Hypothalamus (tissue), 51 donors: Measurements from ENCODE around the gene CDHR1.
"Not testable (repeated sequence)": the region's sequence is repeated elsewhere in the genome, so short reads cannot be mapped to it uniquely, and the experiment has no call there.

Source experiments
- DNase-seq, 51 donors: peaks; one replicate each; lab custom pipeline; 2025; lab: John Stamatoyannopoulos, UW

Gene CDHR1

GRCh38 chr10:84172467-84173356 lies 21.6 kb upstream of the CDHR1 start:
- no peak for DNase-seq

- DNase-seq, result no peak
Measured at GRCh38 chr10:84173501-84173929, 20.8 kb upstream of the CDHR1 start, which contains the start of gene GPR15LG. GPR15LG (plus strand) TSS chr10:84173801; CDS start chr10:84173852, 51 bp downstream.

DNA sequence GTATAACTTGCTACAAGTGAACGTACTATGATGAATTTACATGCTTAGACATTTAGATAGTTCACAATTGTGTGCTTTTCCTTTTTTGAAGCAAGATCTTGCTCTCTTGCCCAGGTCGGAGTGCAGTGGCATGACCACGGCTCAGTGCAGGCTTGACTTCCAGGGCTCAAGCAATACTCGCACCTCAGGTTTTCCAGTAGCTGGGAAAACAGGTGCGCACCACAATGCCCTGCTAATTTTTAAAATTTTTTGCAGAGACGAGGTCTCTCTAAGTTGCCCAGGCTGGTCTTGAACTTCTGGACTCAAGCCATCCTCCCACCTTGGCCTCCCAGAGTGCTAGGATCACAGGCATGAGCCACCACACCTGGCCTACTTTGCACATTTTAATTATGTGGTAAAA lies 18.9 kb upstream of the CDHR1 start:
- no peak for DNase-seq

DNA sequence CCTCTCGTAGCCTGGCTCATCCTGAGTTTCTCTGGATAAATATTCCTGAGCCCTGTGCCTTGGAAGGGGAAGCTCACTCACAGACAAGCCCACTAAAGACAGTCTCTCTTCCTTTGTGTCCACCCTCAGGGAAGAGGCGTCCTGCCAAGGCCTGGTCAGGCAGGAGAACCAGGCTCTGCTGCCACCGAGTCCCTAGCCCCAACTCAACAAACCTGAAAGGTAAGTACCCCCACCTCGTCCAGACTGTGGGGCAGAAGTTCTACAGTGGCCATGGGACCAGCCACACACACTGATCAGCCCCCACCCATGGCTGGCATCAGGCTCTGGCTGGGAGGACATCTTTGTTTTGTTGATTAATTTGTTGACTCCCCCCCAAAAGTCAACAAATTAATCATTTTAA lies 18.0 kb upstream of the CDHR1 start:
- DNase-seq, result no peak

DNA sequence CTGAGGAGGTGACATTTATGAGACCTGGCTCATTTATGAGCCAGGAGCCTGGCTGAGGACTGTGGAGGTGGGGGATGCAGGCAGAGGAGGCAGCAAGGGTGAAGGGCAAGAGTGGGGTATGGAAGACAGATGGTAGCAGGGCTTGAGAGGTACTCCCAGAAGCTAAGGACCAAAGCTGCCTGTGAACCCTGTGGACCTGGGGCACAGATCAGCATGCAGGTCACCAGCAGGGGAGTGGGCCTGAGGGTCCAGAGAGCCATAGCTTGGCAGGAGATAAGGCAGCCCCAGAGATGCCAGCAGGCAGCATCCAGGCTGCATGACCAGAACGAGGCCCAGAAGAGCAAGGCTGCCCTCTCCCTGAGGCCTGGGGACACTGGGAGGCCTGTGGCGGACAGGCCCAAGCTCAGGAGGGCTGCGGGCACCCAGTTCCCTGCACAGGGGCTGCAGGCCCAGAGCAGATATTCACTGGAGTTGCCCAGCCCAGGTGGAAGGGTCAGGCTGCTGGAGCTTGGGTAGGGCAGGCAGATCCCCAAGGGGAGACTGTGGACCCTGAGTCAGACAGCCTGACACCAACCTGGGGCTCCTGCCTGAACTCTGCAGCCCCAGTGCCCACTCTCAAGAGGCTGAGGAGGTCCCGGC lies 17.4 kb upstream of the CDHR1 start:
- no peak for DNase-seq

GRCh38 chr10:84177541-84178141 lies 16.7 kb upstream of the CDHR1 start:
- DNase-seq, result no peak

GRCh38 chr10:84178160-84178609 lies 16.2 kb upstream of the CDHR1 start:
- DNase-seq, result no peak

GRCh38 chr10:84179059-84179710 lies 15.2 kb upstream of the CDHR1 start:
- peak in 9 of 51 donors; percentile 8 to 68 (median 17) for DNase-seq

- not testable (repeated sequence) for DNase-seq
Measured at GRCh38 chr10:84180386-84180785, 14.0 kb upstream of the CDHR1 start.

DNA sequence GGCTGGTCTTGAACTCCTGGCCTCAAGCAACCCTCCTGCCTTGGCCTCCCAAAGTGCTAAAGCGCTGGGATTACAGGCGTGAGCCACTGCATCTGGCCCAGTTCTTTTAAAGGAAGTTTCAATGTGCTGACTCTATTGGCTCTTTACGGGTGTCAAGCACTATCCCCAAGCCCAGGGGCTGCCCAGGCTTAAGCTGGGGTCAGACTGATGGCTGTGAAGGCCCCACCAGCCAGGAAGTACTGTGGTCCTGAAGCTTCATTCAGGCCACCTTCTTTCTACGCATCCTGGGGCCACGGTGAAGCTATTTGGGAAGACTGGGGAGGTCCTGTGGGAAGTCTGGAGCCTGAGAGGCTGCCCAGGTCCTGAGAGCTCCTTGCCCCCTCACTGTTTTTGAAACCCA lies 12.7 kb upstream of the CDHR1 start:
- no peak for DNase-seq

DNA sequence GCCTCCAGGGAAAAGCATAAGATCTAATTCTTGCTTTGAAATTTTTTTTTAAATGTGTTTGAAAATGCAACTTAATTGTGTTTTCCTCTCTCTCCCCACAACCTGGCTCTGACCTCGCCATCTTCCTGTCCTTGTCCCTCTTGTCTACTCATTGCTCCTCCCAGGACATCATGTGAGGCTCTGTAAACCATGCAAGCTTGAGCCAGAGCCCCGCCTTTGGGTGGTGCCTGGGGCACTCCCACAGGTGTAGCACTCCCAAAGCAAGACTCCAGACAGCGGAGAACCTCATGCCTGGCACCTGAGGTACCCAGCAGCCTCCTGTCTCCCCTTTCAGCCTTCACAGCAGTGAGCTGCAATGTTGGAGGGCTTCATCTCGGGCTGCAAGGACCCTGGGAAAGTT lies 9.8 kb upstream of the CDHR1 start:
- no peak for DNase-seq

DNA sequence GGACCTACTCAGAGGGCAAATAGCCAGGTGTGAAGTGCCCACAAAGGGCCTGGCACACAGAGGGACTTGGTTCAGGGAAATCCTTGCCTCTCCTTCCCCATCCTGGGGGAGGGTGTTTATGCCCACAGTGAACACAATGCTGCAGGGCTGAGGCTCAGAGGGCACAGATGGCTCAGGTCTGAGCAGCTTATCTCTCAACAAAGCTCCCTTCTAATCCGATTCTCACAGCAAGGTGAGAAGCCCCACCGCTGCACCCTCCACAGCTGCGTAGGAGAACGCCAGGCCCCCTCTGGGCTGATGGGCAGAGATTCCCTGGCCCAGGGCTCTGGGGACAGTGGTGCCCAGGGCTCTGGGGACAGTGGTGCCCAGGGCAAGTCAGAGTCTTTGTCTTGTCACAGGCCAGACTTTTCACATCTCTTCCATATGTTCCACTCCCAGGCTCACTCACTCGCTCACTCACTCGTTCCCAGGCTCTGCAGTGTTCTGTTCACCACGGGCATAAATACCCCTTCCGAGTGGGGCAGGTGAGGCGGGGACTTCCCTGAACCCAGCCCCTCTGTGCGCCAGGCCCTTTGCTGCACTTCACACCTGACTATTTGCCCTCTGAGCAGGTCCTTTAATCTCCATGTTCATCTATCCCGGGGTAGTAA lies 8.7 kb upstream of the CDHR1 start:
- DNase-seq, result no peak

DNA sequence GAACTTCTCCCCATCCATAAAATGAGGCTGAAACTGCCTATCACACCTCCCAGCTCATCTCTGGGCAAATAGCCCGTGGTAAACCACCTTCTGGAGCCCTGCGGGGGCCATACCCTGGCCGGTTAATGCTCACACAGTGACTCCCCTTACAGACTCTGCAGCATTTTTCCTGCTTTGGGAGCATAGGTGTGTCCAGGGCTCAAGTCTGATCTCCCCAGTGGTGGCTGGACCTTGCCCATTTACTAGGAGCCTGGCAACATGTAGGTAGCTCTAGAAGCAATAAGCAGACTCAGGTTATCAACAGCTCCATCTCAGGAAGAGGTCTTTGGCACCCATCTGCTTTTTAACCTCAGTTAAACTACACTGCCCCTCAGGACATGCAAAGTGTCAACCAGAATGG lies 5.5 kb upstream of the CDHR1 start:
- DNase-seq, result no peak

- DNase-seq, result no peak
Measured at GRCh38 chr10:84190621-84191020, 3.7 kb upstream of the CDHR1 start.

GRCh38 chr10:84191106-84191505 lies 3.2 kb upstream of the CDHR1 start:
- DNase-seq, result no peak

DNA sequence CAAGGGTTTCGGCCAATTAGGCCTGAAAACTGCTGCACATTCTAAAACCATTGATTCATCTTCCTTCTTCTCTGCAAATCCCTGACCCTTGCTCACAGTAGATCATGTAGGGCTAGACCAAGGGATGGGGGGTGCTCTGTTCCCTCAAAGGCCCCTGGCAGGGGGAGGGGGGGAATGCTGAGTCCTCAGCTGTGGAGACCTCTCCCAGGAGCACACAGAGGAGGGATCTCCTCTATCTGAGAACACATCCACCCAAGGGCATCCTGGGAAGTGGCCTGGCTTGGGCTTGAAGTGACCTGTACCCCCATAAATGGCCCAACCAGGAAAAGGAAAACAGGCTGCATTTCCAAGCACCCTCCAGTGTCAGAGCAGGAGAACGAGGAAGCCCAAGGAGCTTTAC lies 1.0 kb upstream of the CDHR1 start:
- DNase-seq, result no peak

DNA sequence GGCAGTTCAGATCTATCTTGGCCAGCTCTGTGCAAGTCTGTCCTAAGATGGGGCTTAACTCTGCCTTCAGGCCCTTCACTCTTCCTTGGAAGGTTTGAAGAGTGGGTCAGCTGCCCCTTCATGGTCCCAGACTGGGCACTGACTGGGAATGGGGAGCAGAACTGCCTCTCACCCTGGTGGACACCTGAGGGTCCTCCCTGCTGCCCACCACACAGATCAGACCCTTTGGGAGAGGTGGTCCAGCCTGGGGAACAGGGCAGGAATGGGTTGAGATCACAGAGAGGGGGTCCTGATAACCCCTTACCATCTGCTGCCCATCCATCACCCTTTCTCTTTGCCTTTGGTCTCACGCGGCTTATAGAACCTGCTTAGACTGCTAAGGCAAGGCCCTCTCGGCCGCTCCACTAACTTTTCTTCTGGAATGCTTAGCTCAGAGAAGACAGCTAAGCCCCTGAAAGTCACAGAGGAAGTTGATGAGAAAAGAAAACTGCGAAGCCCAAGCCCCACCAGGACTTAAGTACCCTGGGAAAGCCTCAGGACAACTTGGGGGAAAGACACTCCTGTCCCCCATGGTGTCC lies 402 bp upstream of the CDHR1 start:
- DNase-seq, result no peak

DNA sequence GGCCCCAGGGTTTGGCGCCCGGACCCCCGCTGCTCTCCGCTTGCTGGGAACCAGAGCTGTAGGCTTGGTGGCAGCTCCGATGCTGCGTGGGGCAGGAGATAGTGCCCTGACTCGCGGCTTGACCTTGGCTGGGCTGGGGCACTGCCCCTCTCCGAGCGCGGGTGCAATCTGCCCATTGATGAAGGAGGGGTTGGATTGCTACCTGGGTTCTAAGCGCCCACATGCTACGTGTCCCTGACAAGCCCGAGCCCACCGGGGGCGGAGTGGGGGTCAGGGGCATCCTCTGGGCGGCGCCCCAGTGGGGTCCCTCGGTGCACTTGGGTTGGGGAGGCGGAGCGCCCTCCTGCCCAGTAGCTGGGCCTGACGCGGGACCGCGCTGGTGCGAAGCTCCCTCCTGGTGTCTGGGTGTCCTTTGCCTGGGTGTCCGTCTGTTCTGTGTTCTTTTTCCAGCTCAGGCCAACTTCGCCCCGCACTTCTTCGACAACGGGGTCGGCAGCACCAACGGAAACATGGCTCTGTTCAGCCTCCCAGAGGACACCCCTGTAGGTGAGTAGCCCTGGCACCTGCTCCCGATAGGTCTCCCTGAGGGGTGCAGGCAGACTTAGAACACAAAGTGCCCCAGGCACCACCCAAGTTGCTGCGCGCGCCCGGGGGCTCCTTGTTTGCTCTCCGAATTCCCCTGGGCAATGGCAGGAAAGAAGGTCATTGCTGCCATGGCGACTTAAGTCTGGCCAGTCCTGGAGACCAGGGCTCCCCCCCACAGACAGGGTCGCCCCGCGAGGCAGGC lies 900 bp downstream of the CDHR1 start:
- no peak for DNase-seq

GRCh38 chr10:84196083-84196482 lies 1.7 kb downstream of the CDHR1 start:
- no peak for DNase-seq
